Caki2 (cell line): ENCODE data around the gene CD300LG. TPM values are rescaled to one million over a fixed set of nuclear protein-coding genes. Genes with fewer than 3 reads are reported as not detected.
"Not testable (repeated sequence)": the region's sequence is repeated elsewhere in the genome, so short reads cannot be mapped to it uniquely, and the experiment has no call there.

Experiments
- DNase-seq: peaks from one replicate; pipeline ENCODE4 v3.0.0-alpha.2; 2015; ENCODE audit warnings: low read depth
- in situ Hi-C: cut with HindIII; loops from 2 replicates; pipeline ENCODE4 v1.10.0; 2016; ENCODE audit warnings: low sequenced_read_pairs, low pct_unique_long_range_greater_than_20kb, mixed read lengths
- total RNA-seq: library from RNA; depleted of rRNA; stranded (reverse); fragments of >200 nt; shearing (Covaris generic); gene quantifications from 2 replicates; pipeline ENCODE4 v1.2.3, GENCODE V29; 2014; ENCODE audit warnings: low replicate concordance

Gene CD300LG
- total RNA-seq, 1 experiment from 2014 or later, result not detected

DNA sequence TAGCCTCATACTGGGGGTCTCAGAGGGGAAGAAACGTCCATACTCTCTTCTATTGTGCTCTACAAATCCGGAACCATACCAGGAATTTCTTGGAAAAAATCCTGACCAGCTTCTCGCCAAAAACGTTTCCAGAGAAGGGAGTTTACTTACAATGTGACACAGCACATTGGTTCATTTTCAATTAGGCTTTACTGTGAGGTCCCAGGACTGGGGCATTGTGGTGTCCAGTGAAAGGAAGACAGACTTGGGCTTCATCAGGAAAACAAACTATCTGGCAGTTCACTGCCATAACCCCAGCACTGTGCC, 45.6 kb downstream of the CD300LG start:
- no peak for DNase-seq
- in situ Hi-C loops, result no loop called here

DNA sequence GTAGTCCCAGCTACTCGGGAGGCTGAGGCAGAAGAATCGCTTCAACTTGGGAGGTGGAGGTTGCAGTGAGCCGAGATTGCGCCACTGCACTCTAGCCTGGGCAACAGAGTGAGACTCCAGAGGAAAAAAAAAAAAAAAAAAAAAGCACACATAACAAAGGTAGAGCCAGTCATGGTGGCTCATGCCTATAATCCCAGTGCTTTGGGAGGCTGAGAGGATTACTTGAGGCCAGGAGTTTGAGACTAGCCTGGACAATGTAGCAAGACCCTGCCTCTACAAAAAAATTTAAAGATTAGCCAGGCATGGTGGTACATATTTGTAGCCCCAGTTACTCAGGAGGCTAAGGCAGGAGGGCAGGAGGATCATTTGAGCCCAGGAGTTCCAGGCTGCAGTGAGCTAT, 47.5 kb downstream of the CD300LG start:
- DNase-seq, in situ Hi-C loops: not testable (repeated sequence)

- DNase-seq, result no peak
- in situ Hi-C loops, result no loop called here
Observed at GRCh38 chr17:43897831-43898230, 50.9 kb downstream of the CD300LG start.

- DNase-seq, result no peak
- in situ Hi-C loops, result no loop called here
Observed at GRCh38 chr17:43898446-43898845, 51.5 kb downstream of the CD300LG start.

DNA sequence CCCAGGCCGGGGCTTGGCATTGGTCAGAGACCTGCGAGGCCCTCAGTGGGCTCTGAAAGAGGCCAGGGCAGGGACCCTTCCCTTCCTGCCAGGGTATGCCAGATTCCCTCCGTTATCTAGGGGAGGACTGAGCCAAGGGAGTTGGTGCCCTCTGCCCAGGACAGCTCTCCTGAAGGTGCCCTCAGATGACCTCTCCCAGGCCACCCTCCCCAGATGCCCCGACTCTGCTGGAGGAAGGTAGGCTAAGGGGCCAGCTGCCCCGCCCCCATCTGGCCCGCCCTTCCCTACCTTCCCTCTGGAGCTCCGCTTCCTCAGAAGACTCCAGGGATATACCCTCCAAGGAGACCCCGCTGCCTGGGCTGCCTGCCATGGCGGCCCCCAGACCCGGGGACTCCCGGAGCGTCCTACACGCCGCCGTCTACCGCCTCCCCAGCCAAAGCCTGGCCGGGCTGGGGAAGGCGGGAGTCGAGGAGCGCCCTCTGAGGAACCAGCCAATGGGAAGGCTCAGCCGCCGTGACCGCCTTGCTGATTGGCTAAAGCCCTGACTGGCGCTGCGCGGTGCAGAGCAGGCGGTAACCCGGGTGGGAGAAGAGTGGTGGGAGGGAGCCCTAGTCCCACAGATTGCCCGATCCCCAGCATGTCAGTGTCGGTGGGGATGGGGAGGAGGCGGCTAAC, 53.3 kb downstream of the CD300LG start:
- in situ Hi-C loops, result no loop called here
- peak; percentile 76 for DNase-seq

DNA sequence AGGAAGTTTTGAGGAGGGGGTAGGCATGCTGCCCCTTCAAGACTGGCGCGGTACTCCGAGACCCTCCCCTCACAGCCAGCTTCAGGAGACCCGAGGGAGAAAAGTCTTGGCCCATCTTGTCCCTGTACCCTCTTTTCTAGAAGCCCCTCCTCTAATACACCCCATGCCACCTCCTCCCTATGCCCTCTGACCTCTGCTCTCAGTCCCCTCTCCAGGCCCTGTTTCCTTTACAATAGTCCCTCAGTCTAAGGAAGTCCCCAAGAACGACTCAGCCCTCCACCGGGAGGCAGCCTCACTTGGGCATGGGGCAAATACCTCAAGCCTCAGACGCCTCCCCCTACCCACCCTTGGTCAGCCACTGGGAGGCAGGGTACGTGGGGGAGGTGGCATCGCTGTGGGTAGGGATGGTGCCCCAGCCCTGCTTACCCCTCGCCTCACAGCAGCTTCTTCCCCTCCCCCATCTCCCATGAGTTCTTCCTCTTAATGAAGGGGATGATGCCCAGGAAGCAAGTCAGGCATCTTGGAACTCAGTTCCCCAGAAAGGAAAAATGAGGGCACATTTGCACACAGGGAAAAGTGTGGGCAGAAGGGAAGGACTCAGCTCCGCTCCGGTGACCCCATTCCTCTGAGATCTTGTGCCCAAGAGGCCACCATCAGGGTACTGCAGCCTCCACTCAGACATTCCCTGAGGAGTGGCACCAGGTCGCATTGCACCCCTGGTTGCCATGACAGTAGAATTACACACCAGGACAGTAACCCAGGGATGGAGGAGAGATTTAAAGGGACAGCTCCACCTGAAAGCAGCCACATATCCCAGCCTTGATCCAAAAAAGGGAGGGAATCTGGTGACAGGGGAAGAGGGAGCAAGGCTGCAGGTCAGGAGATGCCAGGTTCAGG, 54.1 kb downstream of the CD300LG start:
- in situ Hi-C loops, result no loop called here

DNA sequence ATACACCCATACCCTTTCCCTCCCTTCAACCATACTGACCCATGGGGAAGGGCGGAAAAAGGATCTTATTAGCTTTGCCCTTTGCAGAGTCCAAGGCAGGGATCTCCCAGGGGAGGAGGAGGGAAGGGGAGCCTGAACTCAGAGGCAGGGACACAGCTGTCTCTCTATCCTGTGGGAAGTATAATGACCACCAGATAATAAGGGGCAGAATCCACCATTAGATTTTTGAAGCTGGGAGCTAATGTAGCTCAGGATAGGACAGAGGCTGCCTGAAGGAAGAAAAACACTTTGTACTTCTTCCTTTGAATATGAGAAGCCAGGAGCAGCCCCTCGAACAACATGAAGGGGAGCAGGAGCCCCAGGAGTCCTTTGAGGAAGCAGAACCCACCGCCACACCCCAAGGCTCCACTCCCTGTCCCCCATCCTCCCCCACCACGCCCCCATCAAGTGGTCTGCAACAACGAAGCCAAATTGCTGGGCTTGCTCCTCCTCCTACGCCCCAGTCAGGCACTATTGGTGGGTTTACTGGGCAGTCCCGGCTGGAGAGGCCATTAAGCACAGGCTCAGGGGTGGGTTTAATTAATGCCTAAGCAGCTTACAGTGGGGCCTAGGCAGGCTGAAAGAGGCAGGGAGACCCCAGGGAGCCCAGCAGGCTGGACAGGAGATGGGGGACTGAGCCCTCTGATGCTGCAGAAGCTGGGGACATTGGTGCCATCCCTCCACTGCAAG, 55.0 kb downstream of the CD300LG start:
- in situ Hi-C loops, result no loop called here

More for the DNA sequence above, 54.1 kb downstream of the CD300LG start:
- peak; percentile 38 for DNase-seq

DNA sequence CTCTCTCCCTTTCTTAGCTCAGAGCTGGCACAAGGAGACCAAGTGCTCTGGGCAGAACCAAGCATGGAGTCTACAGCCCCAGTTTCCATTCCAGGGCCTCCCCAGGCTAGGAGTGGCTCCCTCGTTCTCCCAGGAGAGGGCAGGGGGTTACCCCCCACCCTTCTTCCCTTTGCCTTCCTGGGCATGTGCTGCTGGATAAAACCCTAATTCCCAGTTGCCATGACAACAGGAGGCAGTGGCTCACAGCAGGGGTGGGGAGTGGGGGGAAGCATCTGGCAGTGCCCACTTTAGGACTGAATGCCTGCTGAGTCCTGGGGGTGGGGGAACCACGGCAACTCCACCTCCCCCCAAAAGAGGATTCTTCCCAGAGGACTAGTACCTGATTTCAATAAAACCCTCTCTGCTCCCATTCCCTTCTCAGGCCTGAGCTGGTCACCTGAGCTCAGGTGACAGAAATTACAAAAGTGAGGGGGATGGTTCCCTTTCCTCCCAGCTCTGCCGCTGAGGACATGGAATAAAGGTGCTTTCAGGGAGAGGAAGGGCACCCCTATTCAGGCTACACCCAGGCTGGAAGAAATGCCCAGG, 58.5 kb downstream of the CD300LG start:
- DNase-seq, result no peak
- in situ Hi-C loops, result no loop called here

More for the DNA sequence above, 55.0 kb downstream of the CD300LG start:
- no peak for DNase-seq

- in situ Hi-C loops, result no loop called here
- DNase-seq, result no peak
Observed at GRCh38 chr17:43905985-43906852, 59.2 kb downstream of the CD300LG start.

- no peak for DNase-seq
- in situ Hi-C loops, result no loop called here
Observed at GRCh38 chr17:43906951-43907424, 60.0 kb downstream of the CD300LG start.

DNA sequence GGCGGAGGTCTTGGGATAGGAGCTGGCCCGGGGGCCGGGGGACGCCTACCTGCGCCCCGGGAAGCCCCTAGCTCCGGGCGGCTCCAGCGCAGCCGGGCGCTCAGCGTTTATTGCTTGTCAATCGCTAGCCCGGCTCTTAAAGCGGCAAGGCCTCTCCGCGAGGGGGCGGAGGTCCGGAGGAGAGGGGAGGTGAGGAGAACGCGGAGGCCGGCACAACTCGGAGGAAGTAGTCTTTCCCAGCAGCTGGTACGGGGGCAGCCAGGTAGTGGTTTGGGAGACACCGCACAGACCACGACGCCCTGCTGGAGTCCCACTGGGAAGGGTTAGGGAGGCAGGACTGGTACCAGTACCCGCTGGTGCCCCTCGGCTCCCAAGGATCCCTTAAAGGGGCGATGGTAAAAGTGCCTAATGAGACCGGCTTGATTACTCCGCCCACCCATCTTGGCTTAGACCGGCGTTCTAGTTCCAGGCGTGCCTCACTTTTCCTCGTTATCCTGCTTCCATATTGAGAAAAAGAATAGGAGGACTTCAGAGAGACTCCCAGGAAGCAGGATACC, 60.5 kb downstream of the CD300LG start, which contains the start of gene MPP2:
TSS of gene MPP2 (minus strand) at position 112 of the 557 bp plus-strand sequence. CDS start 3,076 bp downstream, outside the sequence.
- in situ Hi-C loops, result no loop called here
- DNase-seq, result no peak

GRCh38 chr17:43907998-43908721, 61.2 kb downstream of the CD300LG start:
- no peak for DNase-seq
- in situ Hi-C loops, result no loop called here

GRCh38 chr17:43909537-43910231, 62.7 kb downstream of the CD300LG start:
- in situ Hi-C loops, result no loop called here
- no peak for DNase-seq

DNA sequence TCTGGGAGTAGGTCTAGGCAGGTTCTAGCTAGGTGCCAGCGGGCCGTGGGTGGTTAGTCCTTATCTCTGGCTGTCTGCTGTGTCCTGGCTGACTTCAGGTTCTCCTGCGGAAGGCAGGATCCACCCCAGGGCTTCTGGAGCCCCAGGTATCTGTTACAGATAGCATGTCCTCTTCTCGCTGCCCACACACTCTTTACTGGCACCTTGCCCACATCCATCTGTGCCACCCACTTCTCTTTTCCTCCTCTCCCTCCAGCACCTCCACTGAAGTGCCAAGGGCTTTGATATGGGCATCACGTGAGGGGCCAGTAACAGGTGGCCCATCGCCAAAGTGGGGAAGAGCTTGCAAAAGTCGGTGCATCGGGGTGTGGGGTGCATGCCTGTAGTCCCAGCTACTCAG, 64.9 kb downstream of the CD300LG start:
- no peak for DNase-seq
- in situ Hi-C loops, result no loop called here

GRCh38 chr17:43912635-43913304, 65.8 kb downstream of the CD300LG start:
- no peak for DNase-seq
- in situ Hi-C loops, result no loop called here
